Activated naive CD4-positive, alpha-beta T cell treated with Interleukin-2 at 50 U/mL for 16 hours (primary cell): ENCODE results near the gene GIPC3.

Experiments used
- DNase-seq: peaks from one replicate; pipeline ENCODE4 v3.0.0-alpha.2; 2020

The GIPC3 gene

DNA sequence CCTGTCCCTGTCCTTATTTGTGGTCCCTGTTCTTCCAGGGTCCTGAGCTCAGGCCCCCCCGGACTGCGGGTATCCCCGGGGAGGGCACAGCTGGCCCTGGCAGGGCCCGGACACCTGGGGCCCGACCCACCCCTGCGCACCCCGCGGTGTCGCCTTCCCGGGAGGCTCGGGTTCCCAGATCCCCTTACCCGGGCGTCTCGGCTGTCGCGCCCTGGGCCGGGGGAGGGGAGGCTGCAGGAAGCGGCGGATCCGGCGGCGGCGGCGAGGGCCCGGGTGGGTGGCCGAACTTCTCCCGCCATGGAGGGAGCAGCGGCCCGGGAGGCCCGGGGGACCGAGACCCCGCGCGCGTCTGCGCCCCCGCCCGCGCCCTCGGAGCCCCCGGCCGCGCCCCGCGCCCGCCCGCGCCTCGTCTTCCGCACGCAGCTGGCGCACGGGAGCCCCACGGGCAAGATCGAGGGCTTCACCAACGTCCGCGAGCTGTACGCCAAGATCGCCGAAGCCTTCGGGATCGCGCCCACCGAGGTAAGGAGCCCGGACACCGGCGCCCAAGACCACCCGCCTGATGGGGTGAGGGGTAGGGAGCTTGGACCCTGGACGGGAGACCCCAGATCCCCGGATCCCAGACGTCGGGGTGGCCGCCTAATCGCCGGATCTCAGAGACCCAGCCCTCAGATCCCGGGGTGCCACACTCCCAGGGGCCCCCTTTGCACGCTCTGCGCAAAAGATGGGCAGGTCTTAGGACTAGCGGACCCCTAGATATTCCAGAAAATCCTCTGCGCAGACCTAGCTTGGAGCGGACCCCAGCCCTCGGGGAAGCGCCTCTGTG, at the start of gene GIPC3:
Gene GIPC3 (plus strand): TSS at position 178 of the 826 bp plus-strand sequence. CDS start 120 bp downstream, at position 298.
- DNase-seq: no peak

- DNase-seq: no peak
Measured at GRCh38 chr19:3535563-3535965, 49.7 kb upstream of the GIPC3 start.

DNA sequence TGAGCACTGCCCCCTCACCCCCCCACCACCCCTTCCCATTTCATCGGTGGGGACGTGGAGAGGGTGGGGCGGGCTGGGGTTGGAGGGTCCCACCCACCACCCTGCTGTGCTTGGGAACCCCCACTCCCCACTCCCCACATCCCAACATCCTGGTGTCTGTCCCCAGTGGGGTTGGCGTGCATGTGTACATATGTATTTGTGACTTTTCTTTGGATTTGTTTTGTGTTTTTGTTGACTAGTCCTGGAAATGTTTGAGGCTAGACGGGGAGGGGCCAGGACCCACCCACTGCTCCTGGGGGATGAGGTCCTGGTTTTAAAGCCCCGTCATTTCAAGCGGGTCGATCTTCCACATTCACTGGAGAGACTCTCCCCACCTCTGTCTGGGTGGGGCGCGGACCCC, 49.3 kb upstream of the GIPC3 start:
- DNase-seq: no peak

GRCh38 chr19:3536429-3537100, 48.7 kb upstream of the GIPC3 start:
- DNase-seq: no peak

DNA sequence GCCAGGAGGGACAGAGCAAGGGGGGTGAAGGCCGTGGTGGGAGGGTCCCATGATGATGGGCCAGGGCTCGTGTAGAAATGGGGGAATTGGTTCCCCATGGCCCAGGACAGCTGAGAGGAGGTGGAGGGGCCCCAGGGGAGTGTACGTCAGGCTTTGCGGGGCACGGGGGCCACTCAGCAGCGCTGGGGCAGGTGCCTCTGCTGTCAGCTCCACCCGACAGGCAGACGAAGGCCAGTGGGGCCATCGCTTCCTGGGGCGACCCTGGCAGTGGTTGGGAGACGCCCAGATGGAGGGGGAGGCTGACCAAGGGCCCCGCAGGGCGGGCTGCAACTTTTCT, 48.2 kb upstream of the GIPC3 start:
- DNase-seq: no peak

DNA sequence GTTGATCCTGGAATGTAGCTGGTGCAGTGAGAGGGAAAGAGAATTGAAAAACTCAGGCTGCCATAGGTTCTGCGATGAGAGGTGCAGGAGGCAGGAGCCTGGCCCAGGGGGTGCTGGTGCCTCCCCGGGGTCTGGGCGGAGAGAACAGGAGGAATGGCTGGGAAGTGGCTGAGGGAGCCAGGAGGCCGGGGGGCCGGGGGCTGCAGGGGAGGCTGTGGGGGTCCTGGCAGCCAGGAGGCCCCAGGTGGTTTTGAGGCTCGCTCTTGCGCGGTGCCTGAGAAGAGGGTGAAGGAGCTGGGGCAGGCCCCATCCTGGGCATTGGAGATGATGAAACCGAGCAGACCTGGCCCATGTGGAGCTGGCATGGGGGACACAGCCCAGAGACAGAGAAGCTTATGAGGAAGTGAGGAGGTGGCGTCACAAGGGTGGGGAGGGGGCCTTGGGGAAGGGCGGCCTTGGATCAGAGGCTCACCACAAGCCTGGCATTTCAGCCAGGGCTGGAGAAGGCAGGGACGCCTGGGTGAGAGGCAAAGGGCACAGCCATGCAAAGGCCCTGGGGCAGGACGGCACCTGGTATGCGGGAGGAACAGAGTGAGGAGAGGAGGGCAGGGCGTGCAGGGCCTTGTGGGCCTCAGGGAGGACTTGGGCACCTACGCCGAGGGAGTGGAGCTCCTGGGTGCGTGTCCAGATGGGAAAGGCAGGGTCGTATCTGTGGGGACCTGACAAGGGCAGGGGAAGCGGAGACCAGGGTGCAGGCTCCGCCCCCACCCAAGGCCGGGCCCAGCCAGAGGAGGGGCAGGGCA, 47.6 kb upstream of the GIPC3 start:
- no peak for DNase-seq

- DNase-seq: no peak
Measured at GRCh38 chr19:3538258-3538929, 46.9 kb upstream of the GIPC3 start.

- no peak for DNase-seq
Measured at GRCh38 chr19:3538965-3539755, 46.1 kb upstream of the GIPC3 start, which contains the start of gene TEKTIP1. Gene TEKTIP1, plus strand, starts transcription at chr19:3539174. Its CDS starts 4 bp downstream, at chr19:3539178.

DNA sequence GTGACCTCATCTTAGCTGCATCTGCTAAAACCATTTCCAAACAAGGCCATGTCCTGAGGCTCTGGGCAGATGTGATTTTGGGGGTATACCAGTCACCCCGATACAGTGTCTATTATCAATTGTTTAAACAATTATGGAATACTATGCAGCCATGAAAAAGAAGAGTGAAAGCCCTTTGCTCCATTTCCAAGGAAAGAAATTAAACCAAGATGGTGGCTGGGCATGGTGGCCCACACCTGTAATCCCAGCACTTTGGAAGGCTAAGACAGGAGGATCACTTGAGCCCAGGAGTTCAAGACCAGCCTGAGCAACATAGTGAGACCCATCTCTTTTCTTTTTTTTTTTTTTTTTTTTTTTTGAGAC, 45.5 kb upstream of the GIPC3 start:
- no peak for DNase-seq

DNA sequence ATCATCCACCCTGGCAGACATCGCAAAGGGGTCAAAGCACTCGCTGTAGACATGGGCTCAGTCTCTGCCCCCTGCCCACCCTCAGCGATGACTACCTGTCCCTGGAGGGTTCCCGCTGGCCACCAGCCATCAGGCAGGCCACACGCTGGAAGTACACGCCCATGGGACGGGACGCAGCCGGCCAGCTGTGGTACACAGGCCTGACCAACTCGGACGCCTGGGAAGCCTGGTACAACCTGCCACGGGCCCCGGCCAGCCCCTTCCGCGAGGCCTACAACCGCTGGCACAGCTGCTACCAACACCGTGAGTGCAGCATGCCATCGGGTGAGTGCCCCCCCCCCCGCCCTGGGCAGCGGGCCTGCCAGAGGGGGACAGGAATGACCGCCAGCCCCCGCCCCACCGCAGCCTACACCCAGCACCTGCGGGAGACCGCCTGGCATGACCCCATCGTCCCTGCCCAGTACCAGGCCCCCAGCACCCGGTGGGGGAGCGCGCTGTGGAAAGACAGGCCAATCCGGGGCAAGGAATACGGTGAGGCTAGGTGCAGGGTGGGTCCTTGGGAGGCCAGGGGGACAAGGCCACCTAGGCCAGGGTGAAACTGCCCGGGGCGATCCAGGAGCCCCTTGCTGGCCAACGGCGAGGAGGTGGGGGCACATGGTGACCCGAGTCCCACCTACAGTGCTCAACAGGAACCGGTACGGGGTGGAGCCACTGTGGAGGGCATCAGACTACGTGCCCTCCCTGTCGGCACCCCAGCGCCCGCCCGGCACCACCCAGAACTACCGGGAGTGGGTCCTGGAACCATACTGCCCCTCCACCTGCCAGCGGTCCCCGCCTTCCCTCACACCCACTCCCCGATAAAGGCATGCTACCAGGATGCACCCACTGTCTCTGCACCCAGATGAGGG, 41.9 kb upstream of the GIPC3 start:
- DNase-seq: no peak

GRCh38 chr19:3544058-3544376, 41.3 kb upstream of the GIPC3 start:
- DNase-seq: no peak

DNA sequence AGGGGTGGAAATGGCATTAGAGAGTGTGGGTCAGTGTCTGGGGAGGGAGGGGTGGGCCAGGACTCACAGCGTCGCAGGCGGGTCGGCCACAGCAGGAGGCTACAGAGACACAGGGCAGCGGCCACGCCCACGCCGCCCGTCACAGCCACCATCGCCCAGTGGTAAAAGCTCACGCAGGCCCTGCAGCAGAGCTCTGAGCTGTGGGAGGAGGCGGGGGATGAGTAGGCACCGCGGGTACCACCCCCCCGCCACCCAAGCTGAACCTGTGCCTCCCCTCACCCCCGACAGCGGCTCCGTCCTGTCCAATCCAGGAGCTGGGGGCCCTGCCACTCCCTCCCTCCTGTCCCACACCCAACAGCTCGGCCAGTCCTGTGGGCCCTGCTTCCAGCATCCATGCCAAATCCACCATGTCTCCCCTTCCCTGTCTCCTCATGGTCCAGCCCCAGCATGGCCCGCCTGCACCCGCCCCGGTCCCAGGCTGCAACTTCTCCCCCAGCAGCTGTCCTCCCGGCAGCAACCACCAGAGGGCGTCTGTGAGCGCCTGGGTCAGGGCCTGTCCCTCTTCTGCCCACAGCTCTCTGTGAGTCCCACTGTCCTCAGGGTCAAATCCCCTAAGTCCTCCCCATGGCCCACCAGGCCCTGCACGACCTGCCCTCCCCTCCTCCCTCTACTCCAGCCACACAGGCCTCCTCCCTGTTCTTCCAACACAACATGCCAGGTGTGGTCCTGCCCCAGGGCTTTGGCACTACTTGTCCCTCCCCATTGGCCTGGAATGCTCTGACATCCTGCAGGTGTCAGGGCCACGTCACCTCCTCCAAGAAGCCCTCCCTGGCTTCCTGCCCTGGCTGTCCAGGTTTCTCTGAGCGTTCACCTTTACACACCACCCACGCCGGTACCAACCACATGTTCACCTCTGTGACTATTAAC, 40.3 kb upstream of the GIPC3 start:
- DNase-seq: peak; percentile 82

GRCh38 chr19:3545669-3546034, 39.6 kb upstream of the GIPC3 start:
- DNase-seq: no peak

DNA sequence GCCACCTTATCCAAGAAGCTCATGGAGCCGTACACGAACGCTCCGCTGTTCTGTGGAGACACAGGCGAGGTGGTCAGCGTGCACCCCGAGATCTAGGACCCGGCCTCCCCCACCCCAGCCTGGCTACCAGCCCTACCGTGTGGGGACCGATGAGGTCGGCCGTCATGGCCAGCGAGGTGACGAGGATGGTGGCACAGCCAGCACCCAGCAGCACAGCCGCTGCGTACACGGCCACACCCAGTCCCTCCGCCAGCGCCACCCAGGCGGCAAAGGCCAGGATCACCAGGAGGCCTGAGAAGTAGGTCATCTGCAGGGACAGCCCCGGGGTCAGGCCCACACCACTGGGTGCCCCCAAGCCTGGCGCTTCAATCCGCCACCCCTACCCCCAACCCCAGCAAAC, 39.2 kb upstream of the GIPC3 start:
- no peak for DNase-seq

GRCh38 chr19:3547301-3547731, 38.0 kb upstream of the GIPC3 start:
- peak; percentile 39 for DNase-seq

GRCh38 chr19:3547767-3548282, 37.5 kb upstream of the GIPC3 start:
- DNase-seq: no peak

DNA sequence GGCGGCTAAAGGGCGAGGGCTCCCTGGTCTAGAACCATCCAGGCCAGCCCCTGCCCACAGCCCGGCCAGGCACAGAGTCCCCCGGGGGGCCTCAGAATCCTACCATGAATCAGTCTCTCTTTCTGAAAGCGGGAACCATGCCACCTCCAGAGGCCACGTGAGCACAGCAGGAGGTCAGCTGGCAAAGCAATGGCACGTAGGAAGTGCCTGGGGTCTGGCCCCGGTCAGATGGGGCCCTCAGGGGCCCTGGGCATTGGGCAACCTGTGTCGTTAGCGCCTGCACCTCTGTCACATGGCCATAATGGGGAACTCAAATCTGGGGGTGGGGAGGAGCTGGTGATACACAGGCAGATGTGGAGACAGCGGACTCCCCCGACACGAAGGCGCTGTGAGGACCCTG, 36.7 kb upstream of the GIPC3 start:
- DNase-seq: no peak

DNA sequence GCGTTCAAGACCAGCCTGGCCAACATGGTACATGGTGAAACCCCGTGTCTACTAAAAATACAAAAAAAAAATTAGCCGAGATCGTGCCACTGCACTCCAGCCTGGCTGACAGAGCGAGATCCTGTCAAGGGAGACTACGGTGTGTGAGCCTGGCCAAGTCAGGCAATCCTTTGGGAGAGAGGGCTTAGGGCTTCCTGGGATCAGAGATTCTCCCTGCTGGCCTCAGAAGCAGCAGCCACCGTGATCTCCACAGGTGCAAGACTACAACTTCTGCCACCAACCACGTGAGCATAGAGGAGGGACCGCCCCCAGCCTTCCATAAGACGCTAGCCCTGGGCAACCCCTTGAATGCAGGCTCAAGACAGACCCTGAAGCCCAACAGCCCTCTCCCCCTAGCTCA, 35.5 kb upstream of the GIPC3 start:
- DNase-seq: no peak

- no peak for DNase-seq
Measured at GRCh38 chr19:3550947-3551791, 34.1 kb upstream of the GIPC3 start.
